ENCODE results near the gene LRP6. TPM values are rescaled to one million over a fixed set of nuclear protein-coding genes. Genes with fewer than 3 reads are reported as not detected.

Gene LRP6
- total RNA-seq, 1 experiment from 2014 or later, result 72.8 TPM

DNA sequence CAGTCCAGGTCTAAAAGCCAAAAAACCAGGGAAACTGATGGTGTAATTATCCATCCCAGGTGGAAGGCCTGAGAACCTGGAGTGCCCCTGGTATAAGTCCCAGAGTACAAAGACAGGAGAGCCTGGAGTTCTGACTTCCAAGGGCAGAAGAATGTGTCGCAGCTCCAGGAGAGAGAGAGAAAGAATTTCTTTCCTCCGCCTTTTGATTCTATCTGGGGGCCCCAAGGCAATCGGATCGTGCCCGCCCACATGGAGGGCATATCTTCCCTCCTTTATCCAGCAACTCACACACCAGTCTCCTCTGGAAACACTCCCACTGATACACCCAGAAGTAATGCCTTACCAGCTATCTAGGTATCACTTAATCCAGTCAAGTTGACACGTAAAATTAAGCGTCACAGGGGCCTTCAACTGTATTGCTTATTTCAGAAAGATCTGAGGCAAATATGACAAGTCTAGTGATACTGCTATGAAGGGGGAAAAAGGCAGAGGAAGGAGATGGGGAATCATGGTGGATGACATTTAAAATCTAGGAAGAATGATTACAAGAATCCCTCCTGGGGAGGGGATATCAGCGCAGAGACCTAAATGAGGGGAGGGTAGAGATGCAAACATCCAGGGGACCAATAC, 30.5 kb upstream of the LRP6 start:
- Mint-ChIP-seq H3K4me3 (no peak overlapping the region), H3K4me1 (peaks cover 28% of the 10 kb centered on the region), H3K27me3 (ENCODE audit: low read depth) (no peaks in the 10 kb centered on the region), H3K9me3 (no peaks in the 10 kb centered on the region), H3K27ac (no peak overlapping the region), H3K36me3 (no peaks in the 10 kb centered on the region)
- ATAC-seq (no peak), DNase-seq (ENCODE audit: low spot score) (no peak)
- POLR2A ChIA-PET, result no interaction called here
- CTCF ChIA-PET, result interaction anchor here (0.6 kb wide), 1 partner anchor 413 kb away, joined by 3 read pairs; no protein-coding TSS in a partner anchor
- TF ChIP-seq FOXP1 (CRISPR knock-in tag; IDR thresholded peaks at IDR 0.05; ENCODE audit: borderline replicate concordance), result no peak

DNA sequence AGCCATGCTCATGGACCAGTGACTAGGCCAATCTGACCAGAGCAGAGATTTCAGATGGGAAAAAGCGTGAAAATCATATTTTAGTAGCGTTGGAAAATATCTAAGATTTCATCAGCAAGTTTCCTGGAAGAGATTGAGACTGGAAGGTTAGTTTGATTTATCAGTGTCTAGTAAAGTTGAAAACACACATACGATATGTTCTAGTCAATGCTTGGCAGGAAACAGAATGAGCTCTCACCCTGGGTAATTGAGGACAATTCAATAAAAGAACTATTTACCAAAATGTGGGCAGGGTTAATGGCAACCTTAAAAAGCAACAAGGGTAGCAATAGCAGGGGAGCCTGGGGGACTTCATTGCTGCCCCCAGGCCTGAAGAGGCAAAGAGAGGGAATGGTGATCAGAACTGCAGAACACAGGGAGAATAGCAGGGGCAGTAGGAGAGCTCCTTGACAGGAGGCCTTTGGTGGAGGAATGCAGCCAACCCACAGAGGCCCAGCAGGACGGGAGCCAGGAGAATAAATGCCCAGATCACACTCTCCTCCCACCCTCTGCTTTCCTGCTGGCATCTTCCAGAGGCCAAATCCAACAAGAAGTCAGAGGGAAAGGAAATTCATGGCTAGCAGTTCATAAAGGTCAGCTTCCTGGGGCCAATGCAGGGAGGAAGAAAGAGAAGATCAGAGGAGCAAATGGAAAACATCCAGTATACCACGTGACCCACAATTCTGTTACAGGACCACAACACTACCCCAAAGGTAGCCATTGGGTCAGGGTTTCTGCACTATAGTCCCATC, 27.6 kb upstream of the LRP6 start:
- Mint-ChIP-seq H3K4me3 (no peak overlapping the region), H3K4me1 (peaks cover 34% of the 10 kb centered on the region), H3K27me3 (ENCODE audit: low read depth) (no peaks in the 10 kb centered on the region), H3K9me3 (no peaks in the 10 kb centered on the region), H3K27ac (peak overlapping the region; percentile 59; the same call in 1 of the 2 replicates), H3K36me3 (no peaks in the 10 kb centered on the region)
- TF ChIP-seq SP1 (CRISPR knock-in tag; conservative IDR thresholded peaks at IDR 0.05) (no peak), CBFB (CRISPR knock-in tag; IDR thresholded peaks at IDR 0.05; ENCODE audit: low read depth) (no peak), ZNF423 (CRISPR knock-in tag; IDR thresholded peaks at IDR 0.05) (peak; percentile 70)
- TF ChIP-seq, protein P1, sequence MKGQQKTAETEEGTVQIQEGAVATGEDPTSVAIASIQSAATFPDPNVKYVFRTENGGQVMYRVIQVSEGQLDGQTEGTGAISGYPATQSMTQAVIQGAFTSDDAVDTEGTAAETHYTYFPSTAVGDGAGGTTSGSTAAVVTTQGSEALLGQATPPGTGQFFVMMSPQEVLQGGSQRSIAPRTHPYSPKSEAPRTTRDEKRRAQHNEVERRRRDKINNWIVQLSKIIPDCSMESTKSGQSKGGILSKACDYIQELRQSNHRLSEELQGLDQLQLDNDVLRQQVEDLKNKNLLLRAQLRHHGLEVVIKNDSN (CRISPR knock-in tag; IDR thresholded peaks at IDR 0.05), result peak; percentile 72; the same call in 1 of the 2 replicates
- TF ChIP-seq, protein P2, sequence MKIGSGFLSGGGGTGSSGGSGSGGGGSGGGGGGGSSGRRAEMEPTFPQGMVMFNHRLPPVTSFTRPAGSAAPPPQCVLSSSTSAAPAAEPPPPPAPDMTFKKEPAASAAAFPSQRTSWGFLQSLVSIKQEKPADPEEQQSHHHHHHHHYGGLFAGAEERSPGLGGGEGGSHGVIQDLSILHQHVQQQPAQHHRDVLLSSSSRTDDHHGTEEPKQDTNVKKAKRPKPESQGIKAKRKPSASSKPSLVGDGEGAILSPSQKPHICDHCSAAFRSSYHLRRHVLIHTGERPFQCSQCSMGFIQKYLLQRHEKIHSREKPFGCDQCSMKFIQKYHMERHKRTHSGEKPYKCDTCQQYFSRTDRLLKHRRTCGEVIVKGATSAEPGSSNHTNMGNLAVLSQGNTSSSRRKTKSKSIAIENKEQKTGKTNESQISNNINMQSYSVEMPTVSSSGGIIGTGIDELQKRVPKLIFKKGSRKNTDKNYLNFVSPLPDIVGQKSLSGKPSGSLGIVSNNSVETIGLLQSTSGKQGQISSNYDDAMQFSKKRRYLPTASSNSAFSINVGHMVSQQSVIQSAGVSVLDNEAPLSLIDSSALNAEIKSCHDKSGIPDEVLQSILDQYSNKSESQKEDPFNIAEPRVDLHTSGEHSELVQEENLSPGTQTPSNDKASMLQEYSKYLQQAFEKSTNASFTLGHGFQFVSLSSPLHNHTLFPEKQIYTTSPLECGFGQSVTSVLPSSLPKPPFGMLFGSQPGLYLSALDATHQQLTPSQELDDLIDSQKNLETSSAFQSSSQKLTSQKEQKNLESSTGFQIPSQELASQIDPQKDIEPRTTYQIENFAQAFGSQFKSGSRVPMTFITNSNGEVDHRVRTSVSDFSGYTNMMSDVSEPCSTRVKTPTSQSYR (CRISPR knock-in tag; IDR thresholded peaks at IDR 0.05), result no peak
- TF ChIP-seq, protein P3, sequence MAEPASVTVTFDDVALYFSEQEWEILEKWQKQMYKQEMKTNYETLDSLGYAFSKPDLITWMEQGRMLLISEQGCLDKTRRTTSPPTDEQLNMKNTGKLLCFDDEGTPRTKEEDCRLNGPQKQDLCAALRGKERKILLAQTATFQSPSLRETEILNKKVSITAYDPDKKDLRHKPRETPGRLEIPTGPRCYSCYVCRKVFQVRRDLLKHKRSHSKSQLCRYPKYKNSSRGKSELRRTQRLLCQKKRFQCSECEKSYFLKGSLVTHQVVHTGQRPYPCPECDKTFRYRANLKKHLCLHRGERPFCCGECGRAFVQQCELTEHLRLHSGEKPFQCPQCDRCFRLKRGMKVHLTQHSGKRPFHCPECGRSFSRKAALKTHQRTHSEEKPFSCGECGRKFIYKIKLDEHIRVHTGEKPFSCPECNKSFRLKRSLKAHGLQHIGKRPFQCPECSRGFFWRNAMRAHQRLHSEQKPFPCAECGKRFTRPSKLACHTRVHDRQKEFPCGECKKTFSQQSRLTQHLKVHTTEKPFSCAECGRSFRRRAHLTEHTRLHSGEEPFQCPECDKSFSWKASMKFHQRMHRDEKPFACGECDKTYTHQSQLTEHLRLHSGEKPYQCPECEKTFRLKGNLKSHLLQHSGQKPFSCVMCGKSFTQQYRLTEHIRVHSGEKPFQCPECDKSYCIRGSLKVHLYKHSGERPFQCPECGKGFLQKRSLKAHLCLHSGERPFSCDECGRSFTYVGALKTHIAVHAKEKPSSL (CRISPR knock-in tag; conservative IDR thresholded peaks at IDR 0.05), result no peak
- TF ChIP-seq, protein P4, sequence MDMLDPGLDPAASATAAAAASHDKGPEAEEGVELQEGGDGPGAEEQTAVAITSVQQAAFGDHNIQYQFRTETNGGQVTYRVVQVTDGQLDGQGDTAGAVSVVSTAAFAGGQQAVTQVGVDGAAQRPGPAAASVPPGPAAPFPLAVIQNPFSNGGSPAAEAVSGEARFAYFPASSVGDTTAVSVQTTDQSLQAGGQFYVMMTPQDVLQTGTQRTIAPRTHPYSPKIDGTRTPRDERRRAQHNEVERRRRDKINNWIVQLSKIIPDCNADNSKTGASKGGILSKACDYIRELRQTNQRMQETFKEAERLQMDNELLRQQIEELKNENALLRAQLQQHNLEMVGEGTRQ (CRISPR knock-in tag; IDR thresholded peaks at IDR 0.05), result peak; percentile 82
- CTCF ChIA-PET, result no interaction called here
- ATAC-seq, result peak; percentile 91
- POLR2A ChIA-PET, result no interaction called here
- DNase-seq (ENCODE audit: low spot score), result peak; percentile 30

DNA sequence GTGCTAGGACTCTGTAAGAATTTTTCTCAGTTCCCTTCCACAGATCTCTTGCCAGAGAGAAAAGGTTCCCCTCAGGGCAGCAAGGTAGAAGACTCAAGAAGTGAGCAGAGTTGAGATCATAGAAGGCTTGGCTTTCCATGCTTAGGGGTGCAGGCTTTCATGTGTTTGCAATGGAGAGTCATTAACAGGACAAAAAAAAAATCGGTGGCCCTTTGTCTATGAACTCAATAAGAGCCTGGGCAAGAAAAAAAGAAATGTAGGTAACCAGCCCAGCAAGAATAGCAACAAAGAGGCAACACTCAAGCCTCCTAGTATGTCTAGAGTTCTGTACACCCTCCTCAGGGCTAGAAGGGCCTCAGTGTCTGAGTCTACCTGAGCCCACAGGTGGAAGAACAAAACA, 23.4 kb upstream of the LRP6 start:
- ChIA-PET POLR2A (no interaction called here), CTCF (no interaction called here)
- ATAC-seq, result no peak
- H3K4me3 Mint-ChIP-seq, result no peak overlapping the region
- no peak for DNase-seq (ENCODE audit: low spot score)
- H3K36me3 Mint-ChIP-seq, result no peaks in the 10 kb centered on the region
- H3K27ac Mint-ChIP-seq, result no peak overlapping the region
- no peaks in the 10 kb centered on the region for H3K27me3 Mint-ChIP-seq (ENCODE audit: low read depth)
- no peaks in the 10 kb centered on the region for H3K9me3 Mint-ChIP-seq
- H3K4me1 Mint-ChIP-seq, result peaks cover 29% of the 10 kb centered on the region
- no peak for TF ChIP-seq JUN (CRISPR knock-in tag; IDR thresholded peaks at IDR 0.05)
- no peak for TF ChIP-seq TEAD1 (CRISPR knock-in tag; IDR thresholded peaks at IDR 0.05)
- TF ChIP-seq, protein P5, sequence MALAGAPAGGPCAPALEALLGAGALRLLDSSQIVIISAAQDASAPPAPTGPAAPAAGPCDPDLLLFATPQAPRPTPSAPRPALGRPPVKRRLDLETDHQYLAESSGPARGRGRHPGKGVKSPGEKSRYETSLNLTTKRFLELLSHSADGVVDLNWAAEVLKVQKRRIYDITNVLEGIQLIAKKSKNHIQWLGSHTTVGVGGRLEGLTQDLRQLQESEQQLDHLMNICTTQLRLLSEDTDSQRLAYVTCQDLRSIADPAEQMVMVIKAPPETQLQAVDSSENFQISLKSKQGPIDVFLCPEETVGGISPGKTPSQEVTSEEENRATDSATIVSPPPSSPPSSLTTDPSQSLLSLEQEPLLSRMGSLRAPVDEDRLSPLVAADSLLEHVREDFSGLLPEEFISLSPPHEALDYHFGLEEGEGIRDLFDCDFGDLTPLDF (CRISPR knock-in tag; IDR thresholded peaks at IDR 0.05), result no peak
- no peak for TF ChIP-seq ETV6 (CRISPR knock-in tag; IDR thresholded peaks at IDR 0.05)
- TF ChIP-seq, protein P6, sequence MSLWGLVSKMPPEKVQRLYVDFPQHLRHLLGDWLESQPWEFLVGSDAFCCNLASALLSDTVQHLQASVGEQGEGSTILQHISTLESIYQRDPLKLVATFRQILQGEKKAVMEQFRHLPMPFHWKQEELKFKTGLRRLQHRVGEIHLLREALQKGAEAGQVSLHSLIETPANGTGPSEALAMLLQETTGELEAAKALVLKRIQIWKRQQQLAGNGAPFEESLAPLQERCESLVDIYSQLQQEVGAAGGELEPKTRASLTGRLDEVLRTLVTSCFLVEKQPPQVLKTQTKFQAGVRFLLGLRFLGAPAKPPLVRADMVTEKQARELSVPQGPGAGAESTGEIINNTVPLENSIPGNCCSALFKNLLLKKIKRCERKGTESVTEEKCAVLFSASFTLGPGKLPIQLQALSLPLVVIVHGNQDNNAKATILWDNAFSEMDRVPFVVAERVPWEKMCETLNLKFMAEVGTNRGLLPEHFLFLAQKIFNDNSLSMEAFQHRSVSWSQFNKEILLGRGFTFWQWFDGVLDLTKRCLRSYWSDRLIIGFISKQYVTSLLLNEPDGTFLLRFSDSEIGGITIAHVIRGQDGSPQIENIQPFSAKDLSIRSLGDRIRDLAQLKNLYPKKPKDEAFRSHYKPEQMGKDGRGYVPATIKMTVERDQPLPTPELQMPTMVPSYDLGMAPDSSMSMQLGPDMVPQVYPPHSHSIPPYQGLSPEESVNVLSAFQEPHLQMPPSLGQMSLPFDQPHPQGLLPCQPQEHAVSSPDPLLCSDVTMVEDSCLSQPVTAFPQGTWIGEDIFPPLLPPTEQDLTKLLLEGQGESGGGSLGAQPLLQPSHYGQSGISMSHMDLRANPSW (CRISPR knock-in tag; conservative IDR thresholded peaks at IDR 0.05; ENCODE audit: low read depth), result no peak
- TF ChIP-seq, protein P3 (CRISPR knock-in tag; conservative IDR thresholded peaks at IDR 0.05), result no peak
- TF ChIP-seq, protein P7, sequence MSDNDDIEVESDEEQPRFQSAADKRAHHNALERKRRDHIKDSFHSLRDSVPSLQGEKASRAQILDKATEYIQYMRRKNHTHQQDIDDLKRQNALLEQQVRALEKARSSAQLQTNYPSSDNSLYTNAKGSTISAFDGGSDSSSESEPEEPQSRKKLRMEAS (CRISPR knock-in tag; IDR thresholded peaks at IDR 0.05), result no peak

Measured in WTC11 (cell line).